ENCODE results near the gene GALNT17.

Gene GALNT17

GRCh38 chr7:71459132-71459531, 327.2 kb downstream of the GALNT17 start:
- TF ChIP-seq, protein P1, sequence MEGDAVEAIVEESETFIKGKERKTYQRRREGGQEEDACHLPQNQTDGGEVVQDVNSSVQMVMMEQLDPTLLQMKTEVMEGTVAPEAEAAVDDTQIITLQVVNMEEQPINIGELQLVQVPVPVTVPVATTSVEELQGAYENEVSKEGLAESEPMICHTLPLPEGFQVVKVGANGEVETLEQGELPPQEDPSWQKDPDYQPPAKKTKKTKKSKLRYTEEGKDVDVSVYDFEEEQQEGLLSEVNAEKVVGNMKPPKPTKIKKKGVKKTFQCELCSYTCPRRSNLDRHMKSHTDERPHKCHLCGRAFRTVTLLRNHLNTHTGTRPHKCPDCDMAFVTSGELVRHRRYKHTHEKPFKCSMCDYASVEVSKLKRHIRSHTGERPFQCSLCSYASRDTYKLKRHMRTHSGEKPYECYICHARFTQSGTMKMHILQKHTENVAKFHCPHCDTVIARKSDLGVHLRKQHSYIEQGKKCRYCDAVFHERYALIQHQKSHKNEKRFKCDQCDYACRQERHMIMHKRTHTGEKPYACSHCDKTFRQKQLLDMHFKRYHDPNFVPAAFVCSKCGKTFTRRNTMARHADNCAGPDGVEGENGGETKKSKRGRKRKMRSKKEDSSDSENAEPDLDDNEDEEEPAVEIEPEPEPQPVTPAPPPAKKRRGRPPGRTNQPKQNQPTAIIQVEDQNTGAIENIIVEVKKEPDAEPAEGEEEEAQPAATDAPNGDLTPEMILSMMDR (IDR thresholded peaks at IDR 0.05), result no peak
- H3K36me3 Mint-ChIP-seq (ENCODE audit: low read depth), result no peaks in the 10 kb centered on the region
- H3K27ac Mint-ChIP-seq, result no peak overlapping the region
- H3K4me1 Mint-ChIP-seq, result peaks cover 14% of the 10 kb centered on the region
- peaks cover 9% of the 10 kb centered on the region for H3K27me3 Mint-ChIP-seq (ENCODE audit: low read depth, poor library complexity)
- no peak for DNase-seq
- H3K9me3 Mint-ChIP-seq, result peaks cover 3% of the 10 kb centered on the region
- H3K4me3 Mint-ChIP-seq, result no peak overlapping the region

- Mint-ChIP-seq H3K4me3 (no peak overlapping the region), H3K27ac (no peak overlapping the region), H3K9me3 (no peaks in the 10 kb centered on the region), H3K27me3 (ENCODE audit: low read depth, poor library complexity) (peaks cover 9% of the 10 kb centered on the region), H3K36me3 (ENCODE audit: low read depth) (no peaks in the 10 kb centered on the region), H3K4me1 (peaks cover 14% of the 10 kb centered on the region)
- TF ChIP-seq, protein P1 (IDR thresholded peaks at IDR 0.05), result no peak
- no peak for DNase-seq
Observed at GRCh38 chr7:71461572-71461971, 329.6 kb downstream of the GALNT17 start.

GRCh38 chr7:71465741-71466189, 333.8 kb downstream of the GALNT17 start:
- Mint-ChIP-seq H3K27ac (no peak overlapping the region), H3K4me3 (no peak overlapping the region), H3K9me3 (peaks cover 7% of the 10 kb centered on the region), H3K4me1 (peaks cover 11% of the 10 kb centered on the region), H3K36me3 (ENCODE audit: low read depth) (peaks cover 10% of the 10 kb centered on the region), H3K27me3 (ENCODE audit: low read depth, poor library complexity) (peaks cover 4% of the 10 kb centered on the region)
- no peak for DNase-seq
- TF ChIP-seq, protein P1 (IDR thresholded peaks at IDR 0.05), result no peak

DNA sequence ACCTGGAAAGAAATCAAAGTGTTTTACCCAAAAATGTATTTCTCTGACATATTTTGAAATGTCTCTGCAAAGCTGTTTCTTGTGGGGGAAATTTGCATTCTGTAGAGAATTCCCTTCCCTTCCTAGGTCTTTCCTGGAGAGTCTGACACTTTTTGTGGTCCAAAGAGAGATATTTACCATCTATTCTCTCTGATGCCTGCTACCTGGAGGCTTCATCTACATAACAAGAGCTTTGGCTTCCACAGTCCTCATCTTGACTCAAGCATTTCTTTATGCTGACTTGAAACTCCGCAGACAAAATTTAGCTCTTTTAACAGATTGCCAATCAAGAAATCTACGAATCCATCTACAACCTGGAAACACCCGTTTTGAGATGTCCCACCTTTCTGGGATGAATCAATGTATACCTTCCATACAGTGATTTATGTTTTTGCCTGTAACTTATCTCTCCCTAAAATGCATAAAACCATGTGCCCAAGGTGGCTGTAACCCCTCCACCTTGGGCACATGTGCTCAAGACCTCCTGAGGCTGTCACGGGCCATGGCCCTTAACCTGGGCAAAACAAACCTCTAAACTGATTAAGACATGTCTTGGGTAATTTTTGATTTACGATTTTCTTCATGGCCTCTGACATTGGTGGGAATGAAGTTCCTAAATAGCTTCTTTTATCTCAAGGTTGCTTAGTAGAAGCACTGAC, 334.7 kb downstream of the GALNT17 start:
- peaks cover 2% of the 10 kb centered on the region for H3K27me3 Mint-ChIP-seq (ENCODE audit: low read depth, poor library complexity)
- peak overlapping the region; percentile 73 for H3K27ac Mint-ChIP-seq
- peaks cover 10% of the 10 kb centered on the region for H3K36me3 Mint-ChIP-seq (ENCODE audit: low read depth)
- peaks cover 11% of the 10 kb centered on the region for H3K4me1 Mint-ChIP-seq
- no peak for DNase-seq
- no peak overlapping the region for H3K4me3 Mint-ChIP-seq
- peaks cover 7% of the 10 kb centered on the region for H3K9me3 Mint-ChIP-seq
- TF ChIP-seq, protein P1 (IDR thresholded peaks at IDR 0.05), result no peak

DNA sequence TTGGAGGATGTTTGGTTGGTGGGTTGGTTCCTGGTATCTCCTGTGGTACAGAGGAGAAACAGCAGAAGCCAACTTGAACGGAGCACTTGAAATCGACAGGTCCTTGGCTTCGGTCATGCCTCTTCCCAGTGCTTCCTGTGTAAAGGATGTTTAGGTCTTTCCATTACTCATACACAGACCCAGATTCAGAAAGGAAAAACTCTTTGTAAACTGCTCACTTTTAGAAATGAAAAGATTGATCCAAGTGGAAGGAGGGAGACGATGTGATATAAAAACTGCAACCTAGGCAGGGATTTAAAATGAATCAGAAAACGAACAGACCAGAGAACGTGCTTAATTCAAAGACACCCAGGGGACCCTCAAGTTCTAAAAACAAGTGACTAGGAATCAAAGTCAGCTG, 338.4 kb downstream of the GALNT17 start:
- TF ChIP-seq, protein P1 (IDR thresholded peaks at IDR 0.05), result no peak
- peaks cover 18% of the 10 kb centered on the region for H3K36me3 Mint-ChIP-seq (ENCODE audit: low read depth)
- peaks cover 11% of the 10 kb centered on the region for H3K4me1 Mint-ChIP-seq

DNA sequence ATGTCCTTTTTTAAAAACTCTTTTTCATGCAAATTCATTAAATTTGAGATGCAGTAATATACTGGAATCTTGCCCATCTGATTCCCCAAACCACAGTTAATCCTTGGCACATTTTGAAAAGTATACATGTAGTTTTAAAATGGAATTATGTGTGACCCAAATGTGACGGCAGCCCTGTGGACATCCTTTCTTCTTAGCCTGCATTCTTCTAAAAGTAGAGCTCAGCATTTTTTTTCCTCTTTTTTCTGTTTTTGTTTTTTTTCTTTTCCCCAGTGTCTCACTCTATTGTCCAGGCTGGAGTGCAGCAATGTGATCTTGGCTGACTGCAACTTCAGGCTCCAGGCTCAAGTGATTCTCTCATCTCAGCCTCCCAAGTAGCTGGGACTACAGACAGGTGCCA, 338.9 kb downstream of the GALNT17 start:
- Mint-ChIP-seq H3K9me3 (peaks cover 38% of the 10 kb centered on the region), H3K27ac (no peak overlapping the region), H3K27me3 (ENCODE audit: low read depth, poor library complexity) (no peaks in the 10 kb centered on the region)

More for the DNA sequence above, 338.4 kb downstream of the GALNT17 start:
- H3K27ac Mint-ChIP-seq, result no peak overlapping the region
- peaks cover 38% of the 10 kb centered on the region for H3K9me3 Mint-ChIP-seq
- no peaks in the 10 kb centered on the region for H3K27me3 Mint-ChIP-seq (ENCODE audit: low read depth, poor library complexity)
- H3K4me3 Mint-ChIP-seq, result no peak overlapping the region
- no peak for DNase-seq

More for the DNA sequence above, 338.9 kb downstream of the GALNT17 start:
- no peak for DNase-seq
- H3K4me1 Mint-ChIP-seq, result peaks cover 11% of the 10 kb centered on the region
- TF ChIP-seq, protein P1 (IDR thresholded peaks at IDR 0.05), result no peak
- H3K4me3 Mint-ChIP-seq, result no peak overlapping the region
- peaks cover 18% of the 10 kb centered on the region for H3K36me3 Mint-ChIP-seq (ENCODE audit: low read depth)
